Islet of Langerhans (tissue), 1 donor: ENCODE results near the gene CASP10.
"Not testable (repeated sequence)": the region's sequence is repeated elsewhere in the genome, so short reads cannot be mapped to it uniquely, and the experiment has no call there.

Source experiments
- FAIRE-seq: peaks from one replicate; lab custom pipeline; 2011; peaks lifted over from hg19 to GRCh38; lab: Jason Lieb, UNC

Gene CASP10

GRCh38 chr2:201156036-201156435 is 26.9 kb upstream of the CASP10 start:
- no peak for FAIRE-seq

DNA sequence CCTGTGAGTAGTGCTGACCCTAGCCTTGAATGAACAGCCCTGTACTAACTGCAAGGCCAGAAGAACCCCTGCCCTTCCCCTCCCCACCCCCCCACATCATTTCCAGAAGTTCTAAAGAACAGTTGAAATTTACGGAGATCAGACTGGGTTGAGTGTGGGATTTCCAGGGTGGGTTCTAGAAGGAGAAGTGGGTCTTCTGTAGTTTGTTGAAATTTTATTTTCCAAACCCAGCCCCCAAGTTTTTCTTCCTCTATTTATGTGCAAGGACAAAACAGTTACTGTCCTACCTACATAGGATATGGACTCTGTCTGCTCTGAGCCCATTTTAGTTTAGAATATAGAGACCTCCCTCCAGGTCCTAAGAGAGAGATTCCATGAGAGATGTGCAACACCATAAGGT is 26.3 kb upstream of the CASP10 start:
- FAIRE-seq, result no peak

GRCh38 chr2:201157694-201158093 is 25.2 kb upstream of the CASP10 start:
- no peak for FAIRE-seq

- peak; percentile 86 for FAIRE-seq
Measured at GRCh38 chr2:201158111-201158929, 24.6 kb upstream of the CASP10 start.

- no peak for FAIRE-seq
Measured at GRCh38 chr2:201164166-201164565, 18.8 kb upstream of the CASP10 start.

DNA sequence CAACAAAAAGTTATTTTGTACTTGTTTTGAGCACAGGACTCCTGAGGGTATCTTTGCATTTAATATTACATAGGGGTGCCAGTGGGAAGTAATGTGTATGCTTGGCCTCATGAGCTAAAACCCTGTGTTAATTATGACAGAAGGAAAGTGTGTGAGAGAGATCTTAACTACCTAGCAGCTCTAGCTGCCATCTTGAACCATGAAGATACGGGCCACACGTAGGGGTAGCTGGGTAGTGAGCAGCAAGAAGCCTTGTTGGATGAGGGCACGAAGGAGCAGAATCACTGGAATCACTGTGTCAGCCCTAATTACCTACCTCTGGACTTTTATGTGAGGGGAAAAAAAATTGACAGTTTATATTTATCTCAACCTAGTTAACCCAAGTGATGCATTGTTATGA is 15.4 kb upstream of the CASP10 start:
- FAIRE-seq, result no peak

DNA sequence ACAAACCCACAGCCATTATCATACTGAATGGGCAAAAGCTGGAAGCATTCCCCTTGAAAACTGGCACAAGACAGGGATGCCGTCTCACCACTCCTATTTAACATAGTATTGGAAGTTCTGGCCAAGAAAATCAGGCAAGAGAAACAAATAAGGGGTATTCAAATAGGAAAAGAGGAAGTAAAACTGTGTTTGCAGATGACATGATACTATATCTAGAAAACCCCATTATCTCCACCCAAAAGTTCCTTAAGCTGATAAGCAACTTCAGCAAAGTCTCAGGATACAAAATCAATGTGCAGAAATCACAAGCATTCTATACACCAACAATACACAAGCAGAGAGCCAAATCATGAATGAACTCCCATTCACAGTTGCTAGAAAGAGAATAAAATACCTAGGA is 14.4 kb upstream of the CASP10 start:
- FAIRE-seq, result not testable (repeated sequence)

GRCh38 chr2:201171259-201171814 is 11.6 kb upstream of the CASP10 start:
- FAIRE-seq, result no peak

GRCh38 chr2:201172279-201172678 is 10.7 kb upstream of the CASP10 start:
- FAIRE-seq, result no peak

DNA sequence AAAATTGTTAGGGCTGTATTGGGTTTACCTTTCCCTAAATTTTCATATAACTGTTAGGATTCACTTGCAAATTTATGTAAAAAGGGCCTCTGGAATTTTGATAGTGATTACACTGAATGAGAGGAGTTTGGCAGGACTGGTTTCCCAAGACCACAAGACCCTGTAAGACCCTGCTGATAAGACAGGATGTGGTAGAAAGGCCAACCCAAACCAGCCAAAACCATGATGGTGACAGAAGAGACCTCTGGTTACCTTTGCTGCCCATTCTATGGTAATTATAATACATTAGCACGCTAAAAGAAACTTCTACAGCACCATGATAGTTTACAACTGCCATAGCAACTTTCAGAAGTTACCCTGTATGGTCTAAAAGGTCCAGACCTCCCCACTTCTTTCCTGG is 8.3 kb upstream of the CASP10 start:
- FAIRE-seq, result no peak

DNA sequence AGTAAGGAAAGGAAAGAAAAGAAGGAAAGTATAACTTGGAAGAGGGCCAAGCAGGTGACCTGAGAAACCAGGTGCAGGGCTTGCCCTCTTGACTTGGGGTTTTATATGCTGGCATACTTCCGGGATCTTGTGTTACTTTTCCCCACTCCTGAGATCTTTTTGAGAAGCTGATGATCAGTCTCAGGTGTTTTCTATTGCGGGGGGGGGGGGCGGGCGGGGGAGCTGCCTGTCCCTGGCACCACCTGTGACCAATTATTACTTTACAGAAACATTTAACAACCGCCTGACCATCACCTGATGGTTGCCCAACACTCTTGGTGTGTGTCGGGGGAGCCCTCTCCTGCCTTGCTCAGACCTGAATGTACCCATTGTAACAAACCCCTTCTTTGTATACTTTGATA is 6.9 kb upstream of the CASP10 start:
- no peak for FAIRE-seq

DNA sequence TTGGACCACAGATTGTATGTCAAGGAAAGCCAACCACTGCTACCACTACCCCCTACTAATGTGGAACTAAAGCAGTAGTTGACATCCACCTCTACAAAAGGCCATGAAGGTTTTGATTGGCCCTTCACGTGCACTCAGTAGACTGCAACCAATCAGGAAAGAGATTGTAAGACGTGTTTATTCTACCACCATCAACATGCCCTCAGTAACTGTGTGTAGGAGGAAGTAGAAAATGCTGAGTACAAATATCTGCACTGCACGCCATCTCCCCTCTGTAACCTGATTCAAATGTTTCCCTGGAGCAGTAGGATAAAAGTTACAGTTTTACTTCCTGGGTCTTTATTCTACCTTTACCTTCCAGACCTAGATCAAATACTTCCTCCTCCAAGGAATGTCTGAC is 2.9 kb upstream of the CASP10 start:
- FAIRE-seq, result no peak

GRCh38 chr2:201183365-201183727 is 405 bp downstream of the CASP10 start:
- FAIRE-seq, result no peak

- not testable (repeated sequence) for FAIRE-seq
Measured at GRCh38 chr2:201183835-201184234, 894 bp downstream of the CASP10 start.

DNA sequence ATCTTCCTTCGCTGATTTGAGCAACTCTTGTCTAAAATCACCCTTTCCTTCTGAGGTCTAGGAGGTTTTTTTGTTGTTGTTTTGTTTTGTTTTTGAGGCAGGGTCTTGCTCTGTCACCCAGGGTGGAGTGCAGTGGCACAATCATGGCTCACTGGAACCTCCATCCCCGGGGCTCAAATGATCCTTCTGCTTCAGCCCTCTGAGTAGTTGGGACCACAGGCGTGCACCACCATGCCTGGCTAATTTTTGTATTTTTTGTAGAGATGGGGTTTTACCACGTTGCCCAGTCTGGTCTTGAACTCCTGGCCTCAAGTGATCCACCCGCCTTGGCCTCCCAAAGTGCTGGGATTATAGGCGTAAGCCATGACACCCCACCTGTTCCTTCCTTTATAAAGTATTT is 1.3 kb downstream of the CASP10 start:
- FAIRE-seq, result not testable (repeated sequence)

DNA sequence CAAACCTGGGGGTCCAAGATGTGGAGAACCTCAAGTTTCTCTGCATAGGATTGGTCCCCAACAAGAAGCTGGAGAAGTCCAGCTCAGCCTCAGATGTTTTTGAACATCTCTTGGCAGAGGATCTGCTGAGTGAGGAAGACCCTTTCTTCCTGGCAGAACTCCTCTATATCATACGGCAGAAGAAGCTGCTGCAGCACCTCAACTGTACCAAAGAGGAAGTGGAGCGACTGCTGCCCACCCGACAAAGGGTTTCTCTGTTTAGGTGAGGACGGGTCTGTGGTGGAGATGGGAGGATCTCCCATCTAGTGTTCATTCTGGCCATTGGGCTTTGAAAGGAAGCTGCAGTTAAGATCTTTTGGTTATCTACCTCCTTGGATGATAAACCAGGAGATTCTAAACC is 2.9 kb downstream of the CASP10 start:
- no peak for FAIRE-seq

- no peak for FAIRE-seq
Measured at GRCh38 chr2:201186982-201187381, 4.0 kb downstream of the CASP10 start.

- no peak for FAIRE-seq
Measured at GRCh38 chr2:201188449-201188848, 5.5 kb downstream of the CASP10 start.

DNA sequence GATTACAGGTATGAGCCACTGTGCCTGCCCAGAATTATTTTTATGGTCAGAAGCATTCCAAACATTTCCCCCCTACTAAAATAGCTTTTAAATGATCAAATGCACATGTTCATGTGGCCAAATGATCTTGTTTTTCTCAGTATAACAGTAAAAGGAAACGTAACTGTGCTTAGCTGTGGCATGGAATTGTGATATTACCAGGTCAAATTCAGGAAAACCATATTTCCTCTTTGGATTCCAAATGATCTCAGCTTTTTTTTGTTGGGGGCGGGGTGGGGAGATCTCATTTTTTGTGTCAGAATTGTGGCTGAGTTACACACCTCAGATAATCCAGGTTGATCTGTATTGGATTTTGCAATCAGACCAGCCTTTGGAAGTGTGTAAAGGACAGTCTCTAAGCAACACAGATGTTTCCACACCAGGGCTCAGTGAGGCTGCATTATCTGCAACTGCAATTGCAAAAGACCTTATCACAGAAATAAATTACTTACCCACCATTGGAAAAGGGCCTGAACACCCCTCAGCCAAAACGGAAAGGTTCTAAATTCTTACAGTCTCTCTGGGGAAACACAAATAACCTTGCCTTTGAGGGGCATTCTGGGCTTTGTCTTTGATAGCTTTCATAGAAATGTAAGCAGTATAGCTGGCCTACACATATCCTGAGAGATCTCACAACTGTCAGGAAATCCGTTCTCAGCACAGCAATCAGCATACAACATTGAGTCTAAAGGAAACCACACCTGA is 8.4 kb downstream of the CASP10 start:
- FAIRE-seq, result no peak

GRCh38 chr2:201194097-201194496 is 11.2 kb downstream of the CASP10 start:
- FAIRE-seq, result no peak

GRCh38 chr2:201195331-201195730 is 12.4 kb downstream of the CASP10 start:
- FAIRE-seq, result no peak

GRCh38 chr2:201196003-201196402 is 13.1 kb downstream of the CASP10 start:
- no peak for FAIRE-seq

GRCh38 chr2:201196803-201197202 is 13.9 kb downstream of the CASP10 start:
- FAIRE-seq, result no peak

DNA sequence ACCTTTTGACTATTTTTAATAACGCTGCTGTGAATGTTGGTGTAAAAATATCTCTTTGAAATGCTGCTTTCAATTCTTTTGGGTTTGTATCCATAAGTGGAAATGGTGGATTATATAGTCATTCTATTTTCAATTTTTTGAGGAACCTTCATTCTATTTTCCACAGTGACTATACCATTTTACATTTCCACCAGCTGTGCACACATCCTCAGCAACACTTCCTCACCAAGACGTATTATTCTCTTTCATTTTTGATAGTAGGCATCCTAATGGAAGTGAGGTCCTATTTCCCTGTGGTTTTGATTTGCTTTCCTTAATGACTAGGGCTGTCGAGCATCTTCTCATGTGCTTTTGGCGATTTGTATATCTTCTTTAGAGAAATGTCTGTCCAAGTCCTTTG is 14.8 kb downstream of the CASP10 start:
- FAIRE-seq, result no peak
